Activated T-cell treated with anti-CD3 and anti-CD28 coated beads for 1 hour (primary cell): ENCODE measurements around the gene CSHL1.
"Not testable (repeated sequence)": the region's sequence is repeated elsewhere in the genome, so short reads cannot be mapped to it uniquely, and the experiment has no call there.

Experiments
- DNase-seq: peaks from one replicate; pipeline ENCODE4 v3.0.0-alpha.2; 2020; ENCODE audit warnings: low read depth

Gene CSHL1

DNA sequence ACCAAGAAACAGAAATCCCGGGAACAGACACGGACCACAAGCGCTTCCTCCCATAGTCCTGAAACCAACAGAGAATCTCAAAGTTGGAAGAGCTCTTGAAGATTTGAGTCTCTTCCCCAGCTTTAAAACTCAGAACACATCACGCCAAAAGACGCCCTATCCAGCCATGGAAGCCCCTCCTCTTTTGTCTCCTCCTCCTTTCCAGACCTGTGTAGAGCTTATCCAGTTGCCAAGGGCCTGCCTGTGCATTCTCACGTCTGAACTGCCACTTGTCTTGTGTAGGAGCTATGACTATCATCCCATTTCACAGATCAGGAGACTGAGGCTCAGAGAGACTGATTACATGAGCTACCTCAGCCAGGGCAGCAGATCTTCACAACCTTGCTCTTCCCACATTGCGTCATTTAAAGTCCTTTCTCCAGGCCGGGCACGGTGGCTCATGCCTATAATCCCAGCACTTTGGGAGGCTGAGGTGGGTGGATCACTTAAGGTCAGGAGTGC, 28.4 kb downstream of the CSHL1 start:
- not testable (repeated sequence) for DNase-seq

DNA sequence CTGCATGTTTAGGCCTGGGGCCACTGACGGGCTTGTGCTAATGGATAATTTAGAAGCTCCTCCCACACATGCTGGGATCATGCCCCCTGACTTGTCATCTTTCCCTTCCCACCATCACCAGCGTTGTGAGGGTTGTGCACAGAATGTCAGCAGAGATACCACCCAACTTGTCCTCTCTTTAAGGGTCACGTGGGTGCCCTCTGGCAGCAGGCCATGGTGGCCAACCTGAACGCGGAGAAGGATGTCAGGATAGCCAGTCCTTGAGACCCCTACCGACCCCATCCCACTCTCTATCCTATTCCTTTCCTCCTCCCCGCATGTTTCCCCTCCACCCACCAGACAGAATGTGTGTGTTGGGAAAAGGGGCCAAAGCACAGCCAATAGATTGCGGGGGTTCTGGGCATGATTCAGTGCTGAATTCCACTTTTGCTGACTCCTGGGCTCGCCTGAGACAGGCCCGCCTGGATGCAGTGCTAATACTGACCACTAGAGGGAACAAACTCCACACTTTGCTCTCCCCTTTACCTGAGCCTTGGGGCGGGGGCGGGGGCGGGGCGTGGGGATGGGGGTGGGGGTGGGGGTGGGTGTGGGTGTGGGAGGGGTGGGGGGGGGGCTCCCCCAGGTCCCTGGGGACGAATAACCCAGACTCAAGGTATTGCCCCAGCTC, 29.0 kb downstream of the CSHL1 start, which contains the start of gene GH2:
Gene GH2 (minus strand): TSS at position 10 of the 667 bp plus-strand sequence. CDS start 143 bp downstream, outside the sequence.
- peak; percentile 49 for DNase-seq

DNA sequence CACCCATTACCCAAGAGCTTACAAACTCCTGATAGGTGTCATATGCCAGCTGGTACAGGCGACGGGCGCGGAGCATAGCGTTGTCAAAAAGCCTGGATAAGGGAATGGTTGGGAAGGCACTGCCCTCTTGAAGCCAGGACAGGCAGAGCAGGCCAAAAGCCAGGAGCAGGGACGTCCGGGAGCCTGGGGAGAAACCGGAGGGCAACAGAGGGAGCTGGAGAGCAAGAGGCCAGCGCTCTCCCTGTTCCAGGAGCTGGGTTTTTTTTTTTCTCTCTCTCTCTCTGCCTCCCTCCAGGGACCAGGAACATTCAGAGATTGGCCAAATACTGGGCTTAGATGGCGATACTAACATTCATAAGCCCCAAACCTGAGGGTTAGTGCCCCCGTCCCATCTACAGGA, 29.7 kb downstream of the CSHL1 start:
- not testable (repeated sequence) for DNase-seq

DNA sequence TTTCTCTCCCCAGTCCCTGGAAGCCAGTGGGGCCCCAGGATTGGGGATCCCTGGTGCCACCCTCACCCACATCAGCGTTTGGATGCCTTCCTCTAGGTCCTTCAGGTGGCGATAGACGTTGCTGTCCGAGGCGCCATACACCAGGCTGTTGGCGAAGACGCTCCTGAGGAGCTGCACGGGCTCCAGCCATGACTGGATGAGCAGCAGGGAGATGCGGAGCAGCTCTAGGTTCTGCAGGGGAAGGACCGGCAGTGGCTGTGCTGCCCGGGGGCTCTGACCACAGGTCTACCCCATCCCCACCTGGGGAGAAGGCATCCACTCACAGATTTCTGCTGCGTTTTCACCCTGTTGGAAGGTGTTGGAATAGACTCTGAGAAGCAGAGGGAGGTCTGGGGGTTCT, 30.4 kb downstream of the CSHL1 start:
- DNase-seq = no peak

DNA sequence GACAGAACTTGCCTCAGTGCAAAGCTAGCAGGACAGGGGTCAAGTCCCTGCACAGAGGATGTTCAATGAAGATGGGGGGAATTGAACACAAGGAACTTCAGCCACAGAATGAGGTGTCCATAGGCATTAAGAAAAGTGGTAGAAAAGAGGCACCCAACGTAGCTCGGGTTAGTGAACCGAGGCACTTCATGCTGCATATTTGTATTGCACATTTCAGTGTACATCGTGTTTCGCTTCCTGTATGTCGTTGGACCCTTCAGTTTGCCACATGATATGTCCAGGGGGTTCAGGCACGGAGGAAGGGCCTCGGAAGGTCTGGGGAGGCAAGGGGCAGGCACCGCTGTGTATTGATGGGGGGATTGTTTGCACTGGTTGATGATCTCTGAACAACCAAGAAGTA, 32.6 kb downstream of the CSHL1 start:
- not testable (repeated sequence) for DNase-seq

DNA sequence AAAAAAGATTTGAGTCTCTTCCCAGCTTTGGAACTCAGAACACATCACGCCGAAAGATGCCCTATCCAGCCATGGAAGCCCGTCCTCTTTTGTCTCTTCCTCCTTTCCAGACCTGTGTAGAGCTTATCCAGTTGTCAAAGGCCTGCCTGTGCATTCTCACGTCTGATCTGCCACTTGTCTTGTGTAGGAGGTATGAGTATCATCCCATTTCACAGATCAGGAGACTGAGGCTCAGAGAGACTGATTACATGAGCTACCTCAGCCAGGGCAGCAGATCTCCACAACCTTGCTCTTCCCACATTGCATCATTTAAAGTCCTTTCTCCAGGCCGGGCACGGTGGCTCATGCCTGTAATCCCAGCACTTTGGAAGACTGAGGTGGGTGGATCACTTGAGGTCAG, 36.4 kb downstream of the CSHL1 start:
- not testable (repeated sequence) for DNase-seq

DNA sequence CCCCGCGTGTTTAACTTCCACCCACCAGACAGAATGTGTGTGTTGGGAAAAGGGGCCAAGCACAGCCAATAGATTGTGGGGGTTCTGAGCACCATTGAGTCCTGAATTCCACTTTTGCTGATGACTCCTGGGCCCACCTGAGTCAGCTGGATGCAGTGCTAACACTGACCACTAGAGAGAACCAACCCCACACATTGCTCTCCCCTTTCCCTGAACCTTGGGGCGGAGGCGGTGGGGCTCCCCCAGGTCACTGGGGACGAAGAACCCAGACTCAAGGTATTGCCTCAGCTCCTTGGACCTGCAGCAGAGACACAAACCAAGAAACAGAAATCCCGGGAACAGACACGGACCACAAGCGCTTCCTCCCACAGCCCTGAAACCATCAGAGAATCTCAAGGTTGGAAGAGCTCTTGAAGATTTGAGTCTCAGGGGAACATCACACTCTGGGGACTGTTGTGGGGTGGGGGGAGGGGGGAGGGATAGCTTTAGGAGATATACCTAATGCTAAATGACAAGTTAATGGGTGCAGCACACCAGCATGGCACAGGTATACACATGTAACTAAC, 36.9 kb downstream of the CSHL1 start:
- not testable (repeated sequence) for DNase-seq

DNA sequence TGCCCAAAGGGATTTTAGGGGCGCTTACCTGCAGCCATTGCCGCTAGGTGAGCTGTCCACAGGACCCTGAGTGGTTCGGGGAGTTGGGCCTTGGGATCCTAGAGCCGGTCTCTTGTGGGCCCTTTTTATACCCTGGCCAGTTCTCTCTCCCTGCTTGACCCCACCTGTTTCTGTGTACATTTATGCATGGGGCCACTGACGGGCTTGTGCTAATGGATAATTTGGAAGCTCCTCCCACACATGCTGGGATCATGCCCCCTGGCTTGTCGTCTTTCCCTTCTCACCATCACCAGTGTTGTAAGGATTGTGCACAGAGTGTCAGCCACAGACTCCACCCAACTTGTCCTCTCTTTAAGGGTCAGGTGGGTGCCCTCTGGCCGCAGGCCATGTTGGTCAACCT, 37.5 kb downstream of the CSHL1 start, which contains the start of gene CSH2:
Gene CSH2 (minus strand): TSS at position 101 of the 400 bp plus-strand sequence. CDS start 63 bp downstream, at position 38.
- DNase-seq = not testable (repeated sequence)

DNA sequence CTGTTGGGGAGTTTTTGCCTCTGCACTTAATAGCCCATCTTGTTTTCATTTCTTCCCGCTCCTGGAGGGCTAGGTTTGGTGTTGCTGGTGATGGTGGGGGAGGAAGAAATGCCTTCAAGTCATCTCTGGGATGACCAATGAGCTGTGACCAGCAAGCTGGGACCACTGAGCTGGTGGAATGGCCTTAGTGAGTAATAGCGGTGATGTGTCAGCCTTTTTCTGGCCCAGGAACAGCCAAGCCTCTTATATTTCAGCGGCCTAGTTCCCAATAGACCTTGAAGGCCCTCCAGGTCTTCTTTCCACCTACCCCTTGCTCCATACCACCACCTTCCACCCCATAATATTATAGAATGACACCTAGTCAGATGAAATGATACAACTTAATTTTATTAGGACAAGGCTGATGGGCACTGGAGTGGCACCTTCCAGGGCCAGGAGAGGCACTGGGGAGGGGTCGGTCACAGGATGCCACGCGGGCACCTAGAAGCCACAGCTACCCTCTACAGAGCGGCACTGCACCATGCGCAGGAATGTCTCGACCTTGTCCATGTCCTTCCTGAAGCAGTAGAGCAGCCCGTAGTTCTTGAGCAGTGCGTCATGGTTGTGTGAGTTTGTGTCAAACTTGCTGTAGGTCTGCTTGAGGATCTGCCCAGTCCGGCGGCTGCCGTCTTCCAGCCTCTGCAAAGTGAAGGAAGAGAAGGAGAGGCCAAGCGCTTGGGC, 39.3 kb downstream of the CSHL1 start:
- DNase-seq = not testable (repeated sequence)

DNA sequence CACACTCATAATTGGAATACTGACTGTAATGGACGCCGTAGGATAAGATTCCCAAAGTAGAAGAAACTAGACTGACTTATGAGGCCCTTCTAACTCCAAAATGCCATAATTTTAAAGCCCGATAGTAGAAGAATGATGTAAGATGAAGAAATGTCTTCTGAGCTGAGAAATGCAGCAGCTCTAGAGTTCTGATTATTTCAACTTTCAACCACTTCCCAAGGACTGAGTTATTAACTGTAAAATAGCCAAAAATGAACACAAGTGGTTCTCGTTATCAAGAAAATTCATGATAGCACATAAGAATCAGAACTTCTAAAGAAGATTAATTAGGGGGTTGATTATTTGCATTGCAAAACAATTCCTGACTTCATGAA, 40.8 kb downstream of the CSHL1 start:
- DNase-seq = not testable (repeated sequence)

DNA sequence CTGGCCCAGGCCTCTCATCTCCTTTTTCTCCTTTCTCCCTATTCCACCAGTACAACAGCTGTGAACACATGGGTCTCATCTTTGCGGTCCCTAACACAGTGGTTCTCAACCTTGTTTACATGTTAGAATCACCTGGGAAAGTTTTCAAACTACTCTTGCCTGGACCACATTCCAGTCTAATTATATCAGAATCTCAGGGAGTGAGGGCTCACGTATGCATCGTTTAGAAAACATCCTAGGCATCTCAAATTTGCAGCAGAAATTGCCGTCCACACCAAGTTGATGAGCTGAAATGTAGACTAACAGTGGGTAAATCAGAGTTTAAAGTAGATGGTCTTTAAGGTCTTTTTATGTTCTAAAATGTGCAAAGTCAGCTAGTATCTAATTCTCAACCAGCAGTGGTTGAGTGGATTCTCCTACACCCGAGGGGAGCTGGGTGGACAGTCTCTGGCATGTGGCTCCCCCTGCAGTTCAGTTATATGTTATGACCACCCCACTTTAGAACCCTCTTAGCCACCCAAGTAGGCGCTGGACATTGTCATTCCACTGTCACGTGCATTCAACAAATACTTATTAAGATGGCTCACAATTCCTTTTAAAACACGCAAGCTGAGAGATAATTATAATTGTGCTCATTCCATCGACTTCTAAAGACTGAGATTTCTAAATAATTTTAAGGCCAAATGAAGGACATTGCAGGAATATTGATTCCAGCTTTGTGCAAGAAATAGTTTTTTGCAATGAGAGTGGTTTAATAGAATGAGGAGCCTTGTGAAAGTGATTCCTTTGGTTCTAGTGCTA, 41.4 kb downstream of the CSHL1 start:
- not testable (repeated sequence) for DNase-seq

DNA sequence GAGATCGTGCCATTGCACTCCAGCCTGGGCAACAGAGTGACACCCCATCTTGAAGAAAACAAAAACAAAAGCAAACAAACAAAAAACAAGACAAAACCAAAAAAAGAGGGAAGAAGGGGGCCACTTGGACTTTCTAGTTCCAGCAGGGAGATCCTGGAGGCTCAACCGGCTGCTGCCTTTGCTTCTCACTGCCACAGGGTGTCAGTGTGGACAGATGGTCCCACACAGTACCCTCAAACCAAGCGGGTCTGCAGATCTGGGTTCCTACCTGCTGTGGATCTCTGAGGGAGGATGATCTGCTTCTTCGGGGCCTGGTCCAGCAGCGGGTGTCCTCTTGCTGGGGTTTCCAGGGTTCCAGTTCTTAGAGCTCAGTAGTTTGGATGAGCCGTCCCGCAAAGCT, 44.4 kb downstream of the CSHL1 start:
- DNase-seq = not testable (repeated sequence)
